22Rv1 (cell line): ENCODE results near the gene ZNF791.

ENCODE experiments used
- ZFX ChIP-seq: fragments of 450-650 bp; IDR thresholded peaks from 2 replicates; pipeline ENCODE4 v1.6.1; 2017; ENCODE audit warnings: antibody characterized with exemption, borderline replicate concordance
- TF ChIP-seq, protein P1 (sequence below): fragments of 450-650 bp; IDR thresholded peaks from 2 replicates; pipeline ENCODE4 v1.5.1; 2017; ENCODE audit warnings: mild to moderate bottlenecking

DNA sequence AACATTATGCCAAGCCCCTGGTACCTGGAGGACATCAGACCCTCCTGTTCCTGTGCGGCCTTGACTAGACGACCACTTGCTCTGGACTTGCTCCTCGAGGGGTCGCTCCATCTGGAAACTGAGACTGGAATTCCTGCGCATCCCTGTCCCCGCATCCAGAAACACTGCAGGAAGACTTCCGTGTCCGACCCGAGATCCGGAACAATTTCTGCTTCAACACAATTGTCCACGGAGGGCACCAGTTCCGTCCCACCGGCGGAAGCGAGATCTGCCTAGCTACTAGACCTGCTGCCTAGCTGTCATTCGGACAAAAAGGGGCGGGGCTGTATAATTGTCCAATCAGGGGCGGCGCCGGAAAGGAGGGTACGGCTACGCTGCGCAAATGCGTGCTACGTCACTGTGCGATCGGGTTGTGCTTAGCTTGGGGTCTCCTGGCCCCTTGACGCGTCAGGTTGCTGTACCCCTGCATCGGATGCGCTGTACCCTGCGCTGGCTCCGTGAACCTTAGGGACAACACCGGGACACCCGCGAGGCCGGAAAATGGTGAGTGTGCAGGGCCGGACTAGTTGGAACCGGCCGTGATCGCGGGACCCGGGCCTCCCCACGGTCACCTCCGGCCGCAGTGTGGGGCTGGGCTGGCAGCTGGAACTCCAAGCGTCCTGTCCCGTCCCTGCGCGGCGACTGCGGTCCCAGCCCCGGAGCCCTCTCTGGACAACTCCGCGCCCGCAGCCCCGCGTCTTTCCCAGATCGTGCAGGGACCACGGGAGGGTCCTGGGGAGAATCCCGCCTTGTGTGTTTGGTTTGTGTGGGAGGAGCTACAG is at the start of gene ZNF791, which contains the start of gene ZNF490:
- TF ChIP-seq, protein P1, sequence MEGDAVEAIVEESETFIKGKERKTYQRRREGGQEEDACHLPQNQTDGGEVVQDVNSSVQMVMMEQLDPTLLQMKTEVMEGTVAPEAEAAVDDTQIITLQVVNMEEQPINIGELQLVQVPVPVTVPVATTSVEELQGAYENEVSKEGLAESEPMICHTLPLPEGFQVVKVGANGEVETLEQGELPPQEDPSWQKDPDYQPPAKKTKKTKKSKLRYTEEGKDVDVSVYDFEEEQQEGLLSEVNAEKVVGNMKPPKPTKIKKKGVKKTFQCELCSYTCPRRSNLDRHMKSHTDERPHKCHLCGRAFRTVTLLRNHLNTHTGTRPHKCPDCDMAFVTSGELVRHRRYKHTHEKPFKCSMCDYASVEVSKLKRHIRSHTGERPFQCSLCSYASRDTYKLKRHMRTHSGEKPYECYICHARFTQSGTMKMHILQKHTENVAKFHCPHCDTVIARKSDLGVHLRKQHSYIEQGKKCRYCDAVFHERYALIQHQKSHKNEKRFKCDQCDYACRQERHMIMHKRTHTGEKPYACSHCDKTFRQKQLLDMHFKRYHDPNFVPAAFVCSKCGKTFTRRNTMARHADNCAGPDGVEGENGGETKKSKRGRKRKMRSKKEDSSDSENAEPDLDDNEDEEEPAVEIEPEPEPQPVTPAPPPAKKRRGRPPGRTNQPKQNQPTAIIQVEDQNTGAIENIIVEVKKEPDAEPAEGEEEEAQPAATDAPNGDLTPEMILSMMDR = no peak
- TF ChIP-seq ZFX = no peak
